ENCODE results near the gene TRIO. TPM values are rescaled to one million over a fixed set of nuclear protein-coding genes. Genes with fewer than 3 reads are reported as not detected.

The TRIO gene
- total RNA-seq, 1 experiment from 2014 or later = 99.8 TPM

GRCh38 chr5:14121552-14121951, 21.6 kb upstream of the TRIO start:
- no peaks in the 10 kb centered on the region for H3K36me3 ChIP-seq (ENCODE audit: insufficient read depth, low read length, poor library complexity, severe bottlenecking)
- H3K4me3 ChIP-seq (ENCODE audit: low read depth, low read length, poor library complexity, severe bottlenecking) = no peak overlapping the region
- CTCF ChIA-PET = no interaction called here
- no peak overlapping the region for H3K27ac ChIP-seq (ENCODE audit: low read depth, low read length, poor library complexity, severe bottlenecking)
- intact Hi-C loops (cut with micrococcal nuclease; ENCODE audit: unreplicated experiment) = no loop called here
- POLR2A ChIA-PET (ENCODE audit: low non-redundant PET) = no interaction called here
- TF ChIP-seq, protein P1, sequence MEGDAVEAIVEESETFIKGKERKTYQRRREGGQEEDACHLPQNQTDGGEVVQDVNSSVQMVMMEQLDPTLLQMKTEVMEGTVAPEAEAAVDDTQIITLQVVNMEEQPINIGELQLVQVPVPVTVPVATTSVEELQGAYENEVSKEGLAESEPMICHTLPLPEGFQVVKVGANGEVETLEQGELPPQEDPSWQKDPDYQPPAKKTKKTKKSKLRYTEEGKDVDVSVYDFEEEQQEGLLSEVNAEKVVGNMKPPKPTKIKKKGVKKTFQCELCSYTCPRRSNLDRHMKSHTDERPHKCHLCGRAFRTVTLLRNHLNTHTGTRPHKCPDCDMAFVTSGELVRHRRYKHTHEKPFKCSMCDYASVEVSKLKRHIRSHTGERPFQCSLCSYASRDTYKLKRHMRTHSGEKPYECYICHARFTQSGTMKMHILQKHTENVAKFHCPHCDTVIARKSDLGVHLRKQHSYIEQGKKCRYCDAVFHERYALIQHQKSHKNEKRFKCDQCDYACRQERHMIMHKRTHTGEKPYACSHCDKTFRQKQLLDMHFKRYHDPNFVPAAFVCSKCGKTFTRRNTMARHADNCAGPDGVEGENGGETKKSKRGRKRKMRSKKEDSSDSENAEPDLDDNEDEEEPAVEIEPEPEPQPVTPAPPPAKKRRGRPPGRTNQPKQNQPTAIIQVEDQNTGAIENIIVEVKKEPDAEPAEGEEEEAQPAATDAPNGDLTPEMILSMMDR (conservative IDR thresholded peaks at IDR 0.05; ENCODE audit: low read depth, low read length) = no peak
- no peak for TF ChIP-seq EZH2 (IDR thresholded peaks at IDR 0.05; ENCODE audit: borderline replicate concordance, low read depth, low read length, poor library complexity, severe bottlenecking)
- BruUV-seq (replicated peaks) = no TSS peak
- no peak for DNase-seq (ENCODE audit: low spot score)
- H3K9me3 ChIP-seq (ENCODE audit: low read depth, low read length, poor library complexity, severe bottlenecking) = no peaks in the 10 kb centered on the region
- H3K4me1 ChIP-seq (ENCODE audit: insufficient read depth, low read length, poor library complexity, severe bottlenecking) = no peaks in the 10 kb centered on the region
- H3K27me3 ChIP-seq (replicated peaks; ENCODE audit: insufficient read depth, low read depth, low read length, poor library complexity) = no peaks in the 10 kb centered on the region

DNA sequence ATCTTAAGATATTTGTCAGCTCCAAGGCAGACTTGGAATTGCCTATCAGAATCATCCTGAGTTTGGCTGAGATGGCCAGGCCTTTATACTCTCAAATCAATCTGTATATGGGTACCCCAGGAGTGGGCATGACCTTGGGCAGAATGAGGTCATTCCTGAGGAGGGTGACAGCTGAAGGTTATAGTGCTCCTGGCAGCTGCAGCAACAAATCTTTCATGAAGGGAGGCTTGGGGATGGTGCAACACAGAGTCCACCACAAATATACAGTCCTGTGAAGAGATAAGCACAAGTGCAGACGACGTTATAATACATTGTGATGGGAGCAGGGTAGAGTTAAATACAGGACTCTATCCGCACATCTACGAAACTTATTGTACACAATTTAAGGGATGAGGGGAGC, 21.1 kb upstream of the TRIO start:
- BruUV-seq (replicated peaks) = no TSS peak
- no peaks in the 10 kb centered on the region for H3K27me3 ChIP-seq (replicated peaks; ENCODE audit: insufficient read depth, low read depth, low read length, poor library complexity)
- no peaks in the 10 kb centered on the region for H3K4me1 ChIP-seq (ENCODE audit: insufficient read depth, low read length, poor library complexity, severe bottlenecking)
- CTCF ChIA-PET = no interaction called here
- no peak overlapping the region for H3K4me3 ChIP-seq (ENCODE audit: low read depth, low read length, poor library complexity, severe bottlenecking)
- intact Hi-C loops (cut with micrococcal nuclease; ENCODE audit: unreplicated experiment) = no loop called here
- TF ChIP-seq, protein P1 (conservative IDR thresholded peaks at IDR 0.05; ENCODE audit: low read depth, low read length) = no peak
- no peak for TF ChIP-seq EZH2 (IDR thresholded peaks at IDR 0.05; ENCODE audit: borderline replicate concordance, low read depth, low read length, poor library complexity, severe bottlenecking)
- no peaks in the 10 kb centered on the region for H3K36me3 ChIP-seq (ENCODE audit: insufficient read depth, low read length, poor library complexity, severe bottlenecking)
- POLR2A ChIA-PET (ENCODE audit: low non-redundant PET) = no interaction called here
- H3K9me3 ChIP-seq (ENCODE audit: low read depth, low read length, poor library complexity, severe bottlenecking) = no peaks in the 10 kb centered on the region
- no peak overlapping the region for H3K27ac ChIP-seq (ENCODE audit: low read depth, low read length, poor library complexity, severe bottlenecking)
- DNase-seq (ENCODE audit: low spot score) = no peak

DNA sequence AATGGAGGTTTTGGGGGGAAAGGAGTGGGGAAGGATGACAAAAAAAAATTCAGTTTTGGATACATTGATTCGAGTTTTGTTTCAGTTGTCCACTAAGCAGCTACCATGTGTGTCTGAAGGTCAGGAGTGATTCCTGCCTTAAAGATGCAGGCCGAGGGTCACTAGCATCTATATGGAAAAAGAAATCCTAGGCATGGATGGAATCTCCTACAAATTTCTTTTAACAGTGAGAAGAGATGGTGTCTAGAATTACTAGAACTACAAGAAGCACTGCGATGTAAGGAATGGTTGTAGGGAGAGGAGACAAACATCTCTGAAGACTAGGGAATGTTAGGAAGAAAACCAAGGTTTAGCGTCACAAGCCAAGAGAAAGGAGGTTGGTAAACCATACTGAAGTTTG, 19.6 kb upstream of the TRIO start:
- BruUV-seq (replicated peaks) = no TSS peak
- Histone ChIP-seq H3K27me3 (replicated peaks; ENCODE audit: insufficient read depth, low read depth, low read length, poor library complexity) (no peaks in the 10 kb centered on the region), H3K9me3 (ENCODE audit: low read depth, low read length, poor library complexity, severe bottlenecking) (no peaks in the 10 kb centered on the region), H3K4me3 (ENCODE audit: low read depth, low read length, poor library complexity, severe bottlenecking) (no peak overlapping the region), H3K27ac (ENCODE audit: low read depth, low read length, poor library complexity, severe bottlenecking) (no peak overlapping the region), H3K36me3 (ENCODE audit: insufficient read depth, low read length, poor library complexity, severe bottlenecking) (no peaks in the 10 kb centered on the region), H3K4me1 (ENCODE audit: insufficient read depth, low read length, poor library complexity, severe bottlenecking) (no peaks in the 10 kb centered on the region)
- POLR2A ChIA-PET (ENCODE audit: low non-redundant PET) = no interaction called here
- intact Hi-C loops (cut with micrococcal nuclease; ENCODE audit: unreplicated experiment) = no loop called here
- TF ChIP-seq EZH2 (IDR thresholded peaks at IDR 0.05; ENCODE audit: borderline replicate concordance, low read depth, low read length, poor library complexity, severe bottlenecking) = no peak
- TF ChIP-seq, protein P1 (conservative IDR thresholded peaks at IDR 0.05; ENCODE audit: low read depth, low read length) = no peak
- CTCF ChIA-PET = no interaction called here
- no peak for DNase-seq (ENCODE audit: low spot score)

All from A673 (cell line).